Liver (tissue), 9 donors: ENCODE measurements around the gene GNG2. TPM values are rescaled to one million over a fixed set of nuclear protein-coding genes. Genes with fewer than 3 reads are reported as not detected.

ENCODE experiments used
- DNase-seq: peaks from one replicate; pipeline ENCODE4 v3.0.0-alpha.2; 2017; ENCODE audit warnings: low spot score
- H3K27ac ChIP-seq, 2 donors: one replicate each; pipeline ENCODE4 v1.7.0; 2013; ENCODE audit warnings: inconsistent platforms in 2 of 2, low read length in 2 of 2, control low read depth in 1 of 2, low read depth in 1 of 2, mild to moderate bottlenecking in 1 of 2
- H3K27me3 ChIP-seq, 4 donors: one replicate each; pipeline versions ENCODE4 v1.6.1 to v1.7.0; 2013; ENCODE audit warnings: low read length in 3 of 4, inconsistent platforms in 1 of 4, mild to moderate bottlenecking in 1 of 4, moderate library complexity in 1 of 4; ENCODE audit not compliant: control insufficient read depth in 4 of 4, insufficient read depth in 4 of 4
- H3K36me3 ChIP-seq, 4 donors: one replicate each; pipeline versions ENCODE4 v1.6.1 to v1.7.0; 2013; ENCODE audit warnings: low read length in 3 of 4, mild to moderate bottlenecking in 3 of 4, low read depth in 1 of 4, moderate library complexity in 1 of 4; ENCODE audit not compliant: control insufficient read depth in 4 of 4, insufficient read depth in 3 of 4
- H3K4me1 ChIP-seq, 4 donors: one replicate each; pipeline versions ENCODE4 v1.6.1 to v1.7.0; 2013; ENCODE audit warnings: low read length in 3 of 4, mild to moderate bottlenecking in 3 of 4, moderate library complexity in 1 of 4; ENCODE audit not compliant: control insufficient read depth in 4 of 4, insufficient read depth in 4 of 4
- H3K4me3 ChIP-seq, 3 donors: one replicate each; pipeline versions ENCODE4 v1.6.1 to v1.7.0; 2013; ENCODE audit warnings: low read length in 3 of 3, control low read depth in 1 of 3, low read depth in 1 of 3, mild to moderate bottlenecking in 1 of 3
- H3K9ac ChIP-seq, 2 donors: one replicate each; pipeline ENCODE4 v1.7.0; 2013; ENCODE audit warnings: low read length in 2 of 2, mild to moderate bottlenecking in 2 of 2, moderate library complexity in 2 of 2, control low read depth in 1 of 2, low read depth in 1 of 2
- H3K9me3 ChIP-seq, 4 donors: one replicate each; pipeline versions ENCODE4 v1.6.1 to v1.7.0; 2013; ENCODE audit warnings: low read length in 3 of 4; ENCODE audit not compliant: control insufficient read depth in 4 of 4
- CTCF ChIP-seq: fragments of 150-350 bp; IDR thresholded peaks from 2 replicates; pipeline ENCODE4 v1.5.1; 2017; ENCODE audit warnings: improper control_type of control experiment, low read depth, low read length; ENCODE audit not compliant: missing input control
- FOXA2 ChIP-seq: IDR thresholded peaks from 2 replicates; pipeline ENCODE4 v1.6.1; 2016; ENCODE audit warnings: antibody characterized with exemption
- GABPA ChIP-seq, 2 donors: IDR thresholded peaks in 1 of 2; conservative IDR thresholded peaks in 1 of 2; 2 replicates each; pipeline ENCODE4 v1.6.1; 2016; ENCODE audit warnings: antibody characterized with exemption in 2 of 2, mild to moderate bottlenecking in 1 of 2, moderate library complexity in 1 of 2
- HNF4A ChIP-seq, 2 donors: conservative IDR thresholded peaks; 2 replicates each; pipeline ENCODE4 v1.6.1; 2016; ENCODE audit warnings: antibody characterized with exemption in 2 of 2, mild to moderate bottlenecking in 2 of 2
- JUND ChIP-seq, 2 donors: IDR thresholded peaks; 2 replicates each; pipeline ENCODE4 v1.6.1; 2016; ENCODE audit warnings: antibody characterized with exemption in 2 of 2
- NR2F2 ChIP-seq: IDR thresholded peaks from 2 replicates; pipeline ENCODE4 v1.6.1; 2016; ENCODE audit warnings: antibody characterized with exemption
- RAD21 ChIP-seq, 2 donors: IDR thresholded peaks; 2 replicates each; pipeline ENCODE4 v1.6.1; 2016; ENCODE audit warnings: antibody characterized with exemption in 2 of 2, mild to moderate bottlenecking in 2 of 2
- RXRA ChIP-seq, 2 donors: IDR thresholded peaks; 2 replicates each; pipeline ENCODE4 v1.6.1; 2017 to 2018; ENCODE audit warnings: antibody characterized with exemption in 2 of 2, mild to moderate bottlenecking in 1 of 2
- SP1 ChIP-seq: IDR thresholded peaks from 2 replicates; pipeline ENCODE4 v1.6.1; 2018; ENCODE audit warnings: antibody characterized with exemption, mild to moderate bottlenecking
- YY1 ChIP-seq: IDR thresholded peaks from 2 replicates; pipeline ENCODE4 v1.6.1; 2016; ENCODE audit warnings: antibody characterized with exemption, mild to moderate bottlenecking
- WGBS: extraction: QIAGEN DNeasy Blood & Tissue Kit; methylation state at CpG from one replicate; pipeline ENCODE4 v1.1.7; 2013; 5-methylcytosine and 5-hydroxymethylcytosine counted together
- polyA plus RNA-seq, 2 donors: library from polyadenylated mRNA; stranded (reverse) in 1 of 2; unstranded in 1 of 2; fragments of 200-250 nt in 1 of 2; fragments of >200 nt in 1 of 2; fragmentation: Nextera tagmentation in 1 of 2; extraction: Ambion mirVana in 1 of 2; gene quantifications; one replicate each; pipeline versions ENCODE4 v1.2.1 to v1.2.3, GENCODE V29; 2013 to 2015
- total RNA-seq, 2 donors: library from RNA; depleted of rRNA; stranded (reverse); fragments of >200 nt; gene quantifications; one replicate each; pipeline ENCODE4 v1.2.3, GENCODE V29; 2014
- TF ChIP-seq, protein P1 (sequence below): IDR thresholded peaks from 2 replicates; pipeline ENCODE4 v1.6.1; 2016; ENCODE audit warnings: antibody characterized with exemption, mild to moderate bottlenecking
- TF ChIP-seq, protein P2 (sequence below): IDR thresholded peaks from 2 replicates; pipeline ENCODE4 v1.6.1; 2016; ENCODE audit warnings: antibody characterized with exemption
- TF ChIP-seq, protein P3 (sequence below): IDR thresholded peaks from 2 replicates; pipeline ENCODE4 v1.6.1; 2016; ENCODE audit warnings: antibody characterized with exemption
- TF ChIP-seq, protein P4 (sequence below): IDR thresholded peaks from 2 replicates; pipeline ENCODE4 v1.6.1; 2016; ENCODE audit warnings: antibody characterized with exemption
- donor health status: healthy.
- donor health status: healthy.
- donor health status: healthy.
- donor health status: healthy.
- donor health status: healthy.

GNG2 gene
- total and polyA plus RNA-seq, 4 donors = 3.5 to 11.2 (median 4.4) TPM

GRCh38 chr14:51873221-51873893, 12.9 kb downstream of the GNG2 start:
- no peaks in the 10 kb centered on the region for H3K36me3 ChIP-seq
- TF ChIP-seq JUND (IDR thresholded peaks at IDR 0.05) (peak in 1 of 2 donors; percentile 26), FOXA2 (no peak)
- peaks cover 0 to 3% (median 1%) of the 10 kb centered on the region in 4 donors for H3K4me1 ChIP-seq
- H3K4me3 ChIP-seq = no peak overlapping the region
- DNase-seq = no peak
- no peak overlapping the region for H3K9ac ChIP-seq
- no peaks in the 10 kb centered on the region for H3K27me3 ChIP-seq
- no peaks in the 10 kb centered on the region for H3K9me3 ChIP-seq
- H3K27ac ChIP-seq = peak overlapping the region in 1 of 2 donors; percentile 46
- 55% methylated on average over 2 of the region's 2 CpGs for WGBS

DNA sequence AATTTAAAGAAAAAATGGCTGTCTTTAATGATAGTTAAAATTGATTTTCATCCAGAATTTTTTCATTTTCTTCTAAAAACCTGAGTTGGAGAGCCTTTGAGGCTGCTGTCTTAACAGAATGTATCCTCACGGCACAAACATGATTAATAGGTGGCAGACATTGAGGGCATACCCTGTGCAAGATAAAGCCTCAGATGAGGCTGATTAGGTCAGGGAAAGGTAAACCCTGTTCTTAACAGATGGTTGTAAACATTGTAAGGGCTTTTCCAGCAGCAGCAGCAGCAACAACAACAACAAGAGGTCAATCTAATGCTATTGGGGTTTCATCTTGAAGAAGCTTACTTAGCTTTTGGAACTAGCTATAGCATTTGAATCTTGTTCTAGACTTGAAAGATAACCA, 17.4 kb downstream of the GNG2 start:
- no peak overlapping the region for H3K27ac ChIP-seq
- no peak for TF ChIP-seq CTCF
- TF ChIP-seq JUND (IDR thresholded peaks at IDR 0.05) = no peak
- TF ChIP-seq HNF4A (conservative IDR thresholded peaks at IDR 0.05) = no peak
- TF ChIP-seq, protein P1, sequence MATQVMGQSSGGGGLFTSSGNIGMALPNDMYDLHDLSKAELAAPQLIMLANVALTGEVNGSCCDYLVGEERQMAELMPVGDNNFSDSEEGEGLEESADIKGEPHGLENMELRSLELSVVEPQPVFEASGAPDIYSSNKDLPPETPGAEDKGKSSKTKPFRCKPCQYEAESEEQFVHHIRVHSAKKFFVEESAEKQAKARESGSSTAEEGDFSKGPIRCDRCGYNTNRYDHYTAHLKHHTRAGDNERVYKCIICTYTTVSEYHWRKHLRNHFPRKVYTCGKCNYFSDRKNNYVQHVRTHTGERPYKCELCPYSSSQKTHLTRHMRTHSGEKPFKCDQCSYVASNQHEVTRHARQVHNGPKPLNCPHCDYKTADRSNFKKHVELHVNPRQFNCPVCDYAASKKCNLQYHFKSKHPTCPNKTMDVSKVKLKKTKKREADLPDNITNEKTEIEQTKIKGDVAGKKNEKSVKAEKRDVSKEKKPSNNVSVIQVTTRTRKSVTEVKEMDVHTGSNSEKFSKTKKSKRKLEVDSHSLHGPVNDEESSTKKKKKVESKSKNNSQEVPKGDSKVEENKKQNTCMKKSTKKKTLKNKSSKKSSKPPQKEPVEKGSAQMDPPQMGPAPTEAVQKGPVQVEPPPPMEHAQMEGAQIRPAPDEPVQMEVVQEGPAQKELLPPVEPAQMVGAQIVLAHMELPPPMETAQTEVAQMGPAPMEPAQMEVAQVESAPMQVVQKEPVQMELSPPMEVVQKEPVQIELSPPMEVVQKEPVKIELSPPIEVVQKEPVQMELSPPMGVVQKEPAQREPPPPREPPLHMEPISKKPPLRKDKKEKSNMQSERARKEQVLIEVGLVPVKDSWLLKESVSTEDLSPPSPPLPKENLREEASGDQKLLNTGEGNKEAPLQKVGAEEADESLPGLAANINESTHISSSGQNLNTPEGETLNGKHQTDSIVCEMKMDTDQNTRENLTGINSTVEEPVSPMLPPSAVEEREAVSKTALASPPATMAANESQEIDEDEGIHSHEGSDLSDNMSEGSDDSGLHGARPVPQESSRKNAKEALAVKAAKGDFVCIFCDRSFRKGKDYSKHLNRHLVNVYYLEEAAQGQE = no peak
- TF ChIP-seq, protein P2, sequence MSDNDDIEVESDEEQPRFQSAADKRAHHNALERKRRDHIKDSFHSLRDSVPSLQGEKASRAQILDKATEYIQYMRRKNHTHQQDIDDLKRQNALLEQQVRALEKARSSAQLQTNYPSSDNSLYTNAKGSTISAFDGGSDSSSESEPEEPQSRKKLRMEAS = no peak
- TF ChIP-seq RAD21 (IDR thresholded peaks at IDR 0.05) = no peak
- no peak for TF ChIP-seq YY1
- TF ChIP-seq, protein P3, sequence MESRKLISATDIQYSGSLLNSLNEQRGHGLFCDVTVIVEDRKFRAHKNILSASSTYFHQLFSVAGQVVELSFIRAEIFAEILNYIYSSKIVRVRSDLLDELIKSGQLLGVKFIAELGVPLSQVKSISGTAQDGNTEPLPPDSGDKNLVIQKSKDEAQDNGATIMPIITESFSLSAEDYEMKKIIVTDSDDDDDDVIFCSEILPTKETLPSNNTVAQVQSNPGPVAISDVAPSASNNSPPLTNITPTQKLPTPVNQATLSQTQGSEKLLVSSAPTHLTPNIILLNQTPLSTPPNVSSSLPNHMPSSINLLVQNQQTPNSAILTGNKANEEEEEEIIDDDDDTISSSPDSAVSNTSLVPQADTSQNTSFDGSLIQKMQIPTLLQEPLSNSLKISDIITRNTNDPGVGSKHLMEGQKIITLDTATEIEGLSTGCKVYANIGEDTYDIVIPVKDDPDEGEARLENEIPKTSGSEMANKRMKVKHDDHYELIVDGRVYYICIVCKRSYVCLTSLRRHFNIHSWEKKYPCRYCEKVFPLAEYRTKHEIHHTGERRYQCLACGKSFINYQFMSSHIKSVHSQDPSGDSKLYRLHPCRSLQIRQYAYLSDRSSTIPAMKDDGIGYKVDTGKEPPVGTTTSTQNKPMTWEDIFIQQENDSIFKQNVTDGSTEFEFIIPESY = no peak
- no peak for TF ChIP-seq SP1
- TF ChIP-seq GABPA (IDR thresholded peaks at IDR 0.05 in 1 of 2, conservative IDR thresholded peaks at IDR 0.05 in 1 of 2) = no peak
- no peak for TF ChIP-seq NR2F2
- no peak for TF ChIP-seq RXRA (IDR thresholded peaks at IDR 0.05)
- TF ChIP-seq, protein P4, sequence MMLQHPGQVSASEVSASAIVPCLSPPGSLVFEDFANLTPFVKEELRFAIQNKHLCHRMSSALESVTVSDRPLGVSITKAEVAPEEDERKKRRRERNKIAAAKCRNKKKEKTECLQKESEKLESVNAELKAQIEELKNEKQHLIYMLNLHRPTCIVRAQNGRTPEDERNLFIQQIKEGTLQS = no peak
- no peaks in the 10 kb centered on the region for H3K9me3 ChIP-seq
- no peaks in the 10 kb centered on the region for H3K27me3 ChIP-seq
- H3K9ac ChIP-seq = no peak overlapping the region
- H3K4me1 ChIP-seq = peaks cover 0 to 3% (median 0%) of the 10 kb centered on the region in 4 donors
- 39% methylated on average over 1 of the region's 1 CpG for WGBS
- DNase-seq = no peak
- H3K36me3 ChIP-seq = no peaks in the 10 kb centered on the region
- no peak overlapping the region for H3K4me3 ChIP-seq
